MM.1S (cell line): ENCODE results near the gene GTF2E1.

Experiments
- CTCF ChIP-seq: fragments of 300-600 bp; sonication (generic); IDR thresholded peaks from 2 replicates; pipeline ENCODE4 v1.5.1; 2016; ENCODE audit warnings: antibody characterized with exemption, low read length, mixed read lengths
- EZH2 ChIP-seq: fragments of 300-600 bp; sonication (generic); optimal IDR thresholded peaks from 2 replicates; pipeline ENCODE3; 2017; ENCODE audit warnings: low read depth, mild to moderate bottlenecking, antibody characterized with exemption, low read length, mixed read lengths
- EZH2phosphoT487 ChIP-seq: fragments of 300-600 bp; sonication (generic); IDR thresholded peaks from 2 replicates; pipeline ENCODE4 v1.6.1; 2018; ENCODE audit warnings: antibody characterized with exemption, low read length

GRCh38 chr3:120769436-120769835 lies 26.9 kb downstream of the GTF2E1 start:
- TF ChIP-seq CTCF (no peak), EZH2 (no peak), EZH2phosphoT487 (no peak)
